Cardiac fibroblast (primary cell): ENCODE data around the gene THEM4.
"Not testable (repeated sequence)": the region's sequence is repeated elsewhere in the genome, so short reads cannot be mapped to it uniquely, and the experiment has no call there.

Experiments
- DNase-seq, 2 donors: peaks; one replicate each; pipeline versions ENCODE4 v3.0.0 to v3.0.0-alpha.2; 2010; ENCODE audit warnings: low read depth in 2 of 2
- H3K4me3 ChIP-seq, 2 donors: replicated peaks in 1 of 2; 1 replicate in 1 of 2; 2 replicates in 1 of 2; pipeline ENCODE4 v1.5.1; 2011; ENCODE audit warnings: low read depth in 2 of 2, low read length in 2 of 2, mild to moderate bottlenecking in 2 of 2, moderate library complexity in 1 of 2
- TF ChIP-seq, protein P1 (sequence below): IDR thresholded peaks from one replicate; pipeline ENCODE4 v1.5.1; 2011; ENCODE audit warnings: low read depth, mild to moderate bottlenecking, low read length, inconsistent platforms

THEM4 gene

DNA sequence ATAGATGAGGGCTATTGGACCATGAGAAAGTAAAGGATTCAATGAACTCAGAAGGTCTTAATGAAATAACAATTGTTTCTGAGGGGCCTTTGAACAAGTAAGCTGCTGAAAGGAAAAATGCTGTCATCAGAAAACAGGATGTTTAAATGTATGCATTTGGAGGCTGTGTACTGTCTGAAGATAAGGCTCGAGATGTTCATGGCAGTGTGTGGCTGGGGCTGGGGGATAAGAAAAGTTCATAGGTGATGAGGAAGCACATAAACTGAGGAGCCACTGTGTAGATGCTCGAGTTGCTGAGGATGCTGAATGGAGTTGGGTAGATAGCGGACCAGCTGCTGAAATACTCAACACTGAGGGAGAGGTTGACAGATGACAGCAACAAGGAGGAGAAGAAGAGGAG, 17.8 kb downstream of the THEM4 start:
- no peak for DNase-seq
- TF ChIP-seq, protein P1, sequence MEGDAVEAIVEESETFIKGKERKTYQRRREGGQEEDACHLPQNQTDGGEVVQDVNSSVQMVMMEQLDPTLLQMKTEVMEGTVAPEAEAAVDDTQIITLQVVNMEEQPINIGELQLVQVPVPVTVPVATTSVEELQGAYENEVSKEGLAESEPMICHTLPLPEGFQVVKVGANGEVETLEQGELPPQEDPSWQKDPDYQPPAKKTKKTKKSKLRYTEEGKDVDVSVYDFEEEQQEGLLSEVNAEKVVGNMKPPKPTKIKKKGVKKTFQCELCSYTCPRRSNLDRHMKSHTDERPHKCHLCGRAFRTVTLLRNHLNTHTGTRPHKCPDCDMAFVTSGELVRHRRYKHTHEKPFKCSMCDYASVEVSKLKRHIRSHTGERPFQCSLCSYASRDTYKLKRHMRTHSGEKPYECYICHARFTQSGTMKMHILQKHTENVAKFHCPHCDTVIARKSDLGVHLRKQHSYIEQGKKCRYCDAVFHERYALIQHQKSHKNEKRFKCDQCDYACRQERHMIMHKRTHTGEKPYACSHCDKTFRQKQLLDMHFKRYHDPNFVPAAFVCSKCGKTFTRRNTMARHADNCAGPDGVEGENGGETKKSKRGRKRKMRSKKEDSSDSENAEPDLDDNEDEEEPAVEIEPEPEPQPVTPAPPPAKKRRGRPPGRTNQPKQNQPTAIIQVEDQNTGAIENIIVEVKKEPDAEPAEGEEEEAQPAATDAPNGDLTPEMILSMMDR: no peak
- H3K4me3 ChIP-seq: no peak overlapping the region

DNA sequence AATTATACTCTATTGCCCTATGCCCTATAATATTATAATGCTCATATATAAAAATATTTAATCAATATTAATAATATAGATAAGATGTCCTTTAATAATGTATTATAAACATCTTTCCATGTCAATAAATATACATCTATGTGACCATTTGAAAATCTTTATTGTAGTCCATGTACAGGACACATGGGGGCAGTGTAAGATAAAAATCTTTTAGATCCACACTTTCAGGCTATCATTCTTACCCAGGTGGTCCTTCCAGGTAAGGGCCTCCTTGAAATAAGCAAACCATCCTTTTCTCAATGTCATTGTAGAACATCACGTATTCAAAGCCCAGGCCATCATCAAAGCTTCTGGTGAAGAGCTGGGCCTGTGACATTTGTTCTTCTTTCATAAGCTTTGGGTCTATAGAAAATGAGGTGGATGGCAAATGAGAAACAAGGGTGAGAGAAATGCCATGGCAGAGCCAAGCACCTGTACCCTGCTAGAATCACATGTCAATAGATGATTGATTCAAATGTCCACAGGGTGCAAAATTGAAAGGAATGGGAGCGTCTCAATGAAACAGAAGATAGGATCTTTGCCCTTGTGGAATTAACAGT, 20.2 kb downstream of the THEM4 start:
- TF ChIP-seq, protein P1: peak; percentile 33

DNA sequence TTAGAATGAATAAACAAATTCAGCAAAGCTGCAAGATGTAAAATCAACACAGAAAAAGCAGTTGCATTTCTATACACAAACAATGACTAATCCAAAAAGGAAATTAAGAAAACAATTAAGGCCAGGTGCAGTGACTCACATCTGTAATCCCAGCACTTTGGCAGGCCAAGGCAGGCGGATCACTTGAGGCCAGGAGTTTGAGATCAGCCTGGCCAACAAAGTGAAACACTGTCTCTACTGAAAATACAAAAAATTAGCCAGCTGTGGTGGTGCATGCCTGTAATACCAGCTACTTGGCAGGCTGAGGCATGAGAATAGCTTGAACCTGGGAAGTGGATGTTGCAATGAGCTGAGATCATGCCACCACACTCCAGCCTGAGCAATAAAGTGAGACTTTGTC, 22.3 kb downstream of the THEM4 start:
- TF ChIP-seq, protein P1: no peak
- DNase-seq: peak; percentile 79 to 94
- H3K4me3 ChIP-seq: no peak overlapping the region

More for the DNA sequence above, 20.2 kb downstream of the THEM4 start:
- no peak overlapping the region for H3K4me3 ChIP-seq
- DNase-seq: peak; percentile 11 to 42

DNA sequence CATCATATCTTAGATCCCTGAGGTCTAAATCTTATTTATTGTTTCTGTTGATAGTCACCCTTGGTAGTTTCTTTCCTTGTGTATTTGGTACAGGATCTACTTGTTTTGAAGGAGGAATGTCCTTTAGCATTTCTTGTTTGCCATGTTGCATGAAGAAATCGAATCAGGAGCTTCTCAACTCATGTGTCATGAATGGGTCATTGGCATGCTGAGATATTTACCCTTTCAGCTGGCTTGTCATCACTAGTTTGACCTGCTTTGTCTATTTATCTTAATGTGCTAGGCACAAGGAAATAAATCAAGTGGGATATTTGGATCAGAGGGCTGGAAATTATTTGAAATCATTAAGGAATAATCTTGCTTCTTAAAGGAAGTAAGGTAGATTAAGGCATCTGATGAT, 23.8 kb downstream of the THEM4 start:
- no peak overlapping the region for H3K4me3 ChIP-seq
- DNase-seq: peak in 1 of 2 donors; percentile 46
- TF ChIP-seq, protein P1: no peak

GRCh38 chr1:151884879-151885278, 24.4 kb downstream of the THEM4 start:
- H3K4me3 ChIP-seq, DNase-seq: not testable (repeated sequence)

- DNase-seq, H3K4me3 ChIP-seq: not testable (repeated sequence)
Observed at GRCh38 chr1:151884445-151884844, 24.9 kb downstream of the THEM4 start.

GRCh38 chr1:151883898-151884297, 25.4 kb downstream of the THEM4 start:
- H3K4me3 ChIP-seq, DNase-seq: not testable (repeated sequence)

DNA sequence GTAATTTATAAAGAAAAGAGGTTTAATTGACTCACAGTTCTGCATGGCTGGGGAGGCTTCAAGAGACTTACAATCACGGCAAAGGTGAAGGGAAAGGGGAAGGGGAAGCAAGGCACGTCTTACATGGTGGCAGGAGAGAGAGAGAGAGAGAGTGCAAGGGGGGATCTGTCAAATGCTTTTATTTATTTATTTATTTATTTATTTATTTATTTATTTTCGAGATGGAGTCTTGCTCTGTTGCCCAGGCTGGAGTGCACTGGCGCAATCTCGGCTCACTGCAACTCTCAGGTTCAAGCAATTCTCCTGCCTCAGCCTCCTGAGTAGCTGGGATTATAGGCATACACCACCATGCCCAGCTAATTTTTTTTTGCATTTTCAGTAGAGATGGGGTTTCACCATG, 26.4 kb downstream of the THEM4 start:
- DNase-seq, H3K4me3 ChIP-seq: not testable (repeated sequence)

GRCh38 chr1:151882466-151882865, 26.8 kb downstream of the THEM4 start:
- DNase-seq: peak in 1 of 2 donors; percentile 30
- TF ChIP-seq, protein P1: no peak

More at GRCh38 chr1:151882466-151882865, 26.8 kb downstream of the THEM4 start:
- H3K4me3 ChIP-seq: no peak overlapping the region
